ENCODE data around the gene UBE2E2.
"Not testable (repeated sequence)": the region's sequence is repeated elsewhere in the genome, so short reads cannot be mapped to it uniquely, and the experiment has no call there.

UBE2E2 gene

DNA sequence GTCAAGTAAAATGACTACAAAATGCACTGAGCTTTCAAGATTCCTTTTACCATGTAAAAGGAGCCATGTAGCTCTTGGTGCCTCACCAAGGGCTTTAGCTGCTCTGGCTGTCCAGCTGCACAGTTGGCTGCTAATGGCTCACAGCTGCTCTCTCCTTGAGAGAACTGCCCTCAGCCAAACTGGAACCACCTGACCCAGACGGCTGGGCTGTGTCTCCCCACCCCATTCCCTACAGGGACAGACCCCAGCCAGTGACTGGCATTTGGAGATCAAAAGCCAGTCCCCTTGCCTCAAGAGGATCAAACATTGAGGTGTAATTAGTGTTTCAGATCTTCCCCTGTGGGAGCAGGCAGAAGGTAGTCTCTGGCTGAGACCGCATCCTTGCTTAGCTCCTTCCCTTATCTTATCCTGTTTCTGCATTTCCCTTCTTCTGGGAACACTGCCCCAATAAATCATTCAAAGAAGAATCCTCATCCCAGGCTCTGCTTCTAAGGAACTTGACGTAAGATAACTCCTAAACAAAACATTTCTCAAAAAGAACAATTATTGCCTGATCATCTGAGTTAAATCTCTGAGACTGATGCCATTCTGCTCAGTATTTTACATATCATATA, 28.6 kb upstream of the UBE2E2 start:
- H3K4me3 ChIP-seq (ENCODE audit: low read length), result no peak overlapping the region
- no peak for DNase-seq (ENCODE audit: low read depth)
- TF ChIP-seq, protein P1, sequence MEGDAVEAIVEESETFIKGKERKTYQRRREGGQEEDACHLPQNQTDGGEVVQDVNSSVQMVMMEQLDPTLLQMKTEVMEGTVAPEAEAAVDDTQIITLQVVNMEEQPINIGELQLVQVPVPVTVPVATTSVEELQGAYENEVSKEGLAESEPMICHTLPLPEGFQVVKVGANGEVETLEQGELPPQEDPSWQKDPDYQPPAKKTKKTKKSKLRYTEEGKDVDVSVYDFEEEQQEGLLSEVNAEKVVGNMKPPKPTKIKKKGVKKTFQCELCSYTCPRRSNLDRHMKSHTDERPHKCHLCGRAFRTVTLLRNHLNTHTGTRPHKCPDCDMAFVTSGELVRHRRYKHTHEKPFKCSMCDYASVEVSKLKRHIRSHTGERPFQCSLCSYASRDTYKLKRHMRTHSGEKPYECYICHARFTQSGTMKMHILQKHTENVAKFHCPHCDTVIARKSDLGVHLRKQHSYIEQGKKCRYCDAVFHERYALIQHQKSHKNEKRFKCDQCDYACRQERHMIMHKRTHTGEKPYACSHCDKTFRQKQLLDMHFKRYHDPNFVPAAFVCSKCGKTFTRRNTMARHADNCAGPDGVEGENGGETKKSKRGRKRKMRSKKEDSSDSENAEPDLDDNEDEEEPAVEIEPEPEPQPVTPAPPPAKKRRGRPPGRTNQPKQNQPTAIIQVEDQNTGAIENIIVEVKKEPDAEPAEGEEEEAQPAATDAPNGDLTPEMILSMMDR (conservative IDR thresholded peaks at IDR 0.05; ENCODE audit: low read depth, low read length), result no peak

DNA sequence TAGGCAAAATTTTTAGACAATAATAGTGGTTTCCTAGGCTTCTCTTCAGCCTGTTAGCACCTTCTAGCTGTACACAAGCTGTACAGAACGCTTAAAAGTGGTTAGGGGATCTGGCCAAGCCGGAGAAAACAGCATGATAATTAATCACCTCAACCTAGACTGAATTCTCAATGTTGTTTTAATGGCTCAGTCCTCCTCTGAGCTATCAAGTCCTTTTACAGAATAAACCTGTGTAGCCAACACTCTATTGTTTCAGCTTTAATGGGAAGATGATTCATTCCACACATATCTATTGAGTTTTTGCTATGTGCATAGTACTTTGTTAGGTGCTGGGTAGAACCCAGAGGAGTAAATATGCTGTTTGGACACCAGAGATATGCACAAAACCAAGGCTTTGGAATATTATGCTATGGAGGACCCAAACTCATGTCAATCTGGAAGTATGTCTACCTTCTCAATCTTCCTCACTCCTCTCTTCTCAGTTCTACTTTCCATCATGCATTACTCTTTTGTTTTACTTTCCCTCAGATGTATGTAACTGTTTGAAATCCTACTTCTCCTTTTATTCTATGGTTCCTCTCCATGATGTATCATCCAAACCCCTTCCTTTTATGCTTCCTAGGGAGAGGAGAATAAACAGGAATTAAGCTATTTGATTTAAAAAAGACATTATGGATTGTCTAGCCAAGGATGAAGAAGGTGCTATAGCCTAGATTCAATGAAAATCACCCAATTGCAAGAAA, 27.6 kb upstream of the UBE2E2 start:
- DNase-seq (ENCODE audit: low read depth), result no peak
- no peak overlapping the region for H3K4me3 ChIP-seq (ENCODE audit: low read length)
- TF ChIP-seq, protein P1 (conservative IDR thresholded peaks at IDR 0.05; ENCODE audit: low read depth, low read length), result no peak

DNA sequence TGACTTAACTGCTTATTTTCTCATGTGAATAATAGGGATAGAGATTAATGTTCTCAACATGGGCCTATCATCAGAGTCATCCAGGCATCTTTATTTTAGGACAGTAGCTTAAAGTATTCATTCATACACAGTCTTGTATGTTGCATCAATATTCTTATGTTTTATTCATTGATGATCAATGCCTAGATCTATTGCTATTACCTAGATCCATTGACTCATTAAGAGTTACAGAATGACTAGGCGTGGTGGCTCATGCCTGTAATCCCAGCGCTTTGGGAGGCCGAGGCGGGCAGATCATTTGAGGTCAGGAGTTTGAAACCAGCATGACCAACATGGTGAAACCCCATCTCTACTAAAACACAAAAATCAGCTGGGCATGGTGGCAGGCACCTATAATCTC, 26.3 kb upstream of the UBE2E2 start:
- H3K4me3 ChIP-seq (ENCODE audit: low read length); DNase-seq (ENCODE audit: low read depth): not testable (repeated sequence)

DNA sequence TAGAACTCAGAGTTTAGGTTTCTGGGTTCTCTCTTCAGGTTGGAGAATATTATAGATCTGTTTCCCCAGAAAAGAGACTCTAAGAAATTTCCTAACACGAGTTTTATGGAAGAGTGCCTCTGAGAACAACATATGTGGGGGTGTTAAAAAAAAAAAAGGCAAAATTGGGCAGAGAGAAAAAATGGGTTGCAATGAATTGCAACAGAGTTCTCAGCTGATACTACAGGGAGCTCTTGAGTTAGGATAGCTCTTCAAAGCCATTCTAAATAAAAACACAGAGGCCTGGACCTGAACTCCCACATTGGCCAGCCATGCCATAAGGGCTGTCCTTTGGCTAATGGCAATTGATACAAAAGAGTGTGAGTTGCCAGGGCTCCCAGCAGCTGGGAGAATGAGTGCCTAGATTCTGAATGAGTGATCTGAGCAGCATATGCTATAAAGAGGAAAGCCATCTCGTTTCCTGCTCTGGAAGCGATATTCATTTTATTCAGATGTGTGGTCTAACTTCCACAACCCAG, 20.1 kb upstream of the UBE2E2 start:
- TF ChIP-seq, protein P1 (conservative IDR thresholded peaks at IDR 0.05; ENCODE audit: low read depth, low read length), result no peak
- H3K4me3 ChIP-seq (ENCODE audit: low read length), result no peak overlapping the region
- no peak for DNase-seq (ENCODE audit: low read depth)

DNA sequence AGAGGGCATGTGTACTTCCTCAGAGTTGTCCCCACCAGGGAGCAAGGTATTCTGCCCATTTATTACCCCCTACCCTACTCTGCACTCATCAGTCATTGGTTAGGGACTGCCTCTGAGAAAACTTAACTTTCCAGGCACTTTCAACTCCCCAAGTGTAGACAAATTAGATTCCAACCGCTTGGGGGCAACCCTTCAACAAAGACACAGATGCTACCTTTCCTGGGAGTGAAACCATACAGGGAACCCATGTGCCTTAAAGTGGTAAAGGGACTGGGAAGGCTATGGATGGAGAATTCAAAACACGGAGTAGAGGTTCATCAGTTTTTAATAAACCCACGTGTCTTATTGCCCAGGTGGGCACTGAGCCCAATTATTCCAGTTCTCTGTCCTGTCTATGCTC, 19.4 kb upstream of the UBE2E2 start:
- TF ChIP-seq, protein P1 (conservative IDR thresholded peaks at IDR 0.05; ENCODE audit: low read depth, low read length), result peak; percentile 65
- H3K4me3 ChIP-seq (ENCODE audit: low read length), result no peak overlapping the region
- DNase-seq (ENCODE audit: low read depth), result no peak

DNA sequence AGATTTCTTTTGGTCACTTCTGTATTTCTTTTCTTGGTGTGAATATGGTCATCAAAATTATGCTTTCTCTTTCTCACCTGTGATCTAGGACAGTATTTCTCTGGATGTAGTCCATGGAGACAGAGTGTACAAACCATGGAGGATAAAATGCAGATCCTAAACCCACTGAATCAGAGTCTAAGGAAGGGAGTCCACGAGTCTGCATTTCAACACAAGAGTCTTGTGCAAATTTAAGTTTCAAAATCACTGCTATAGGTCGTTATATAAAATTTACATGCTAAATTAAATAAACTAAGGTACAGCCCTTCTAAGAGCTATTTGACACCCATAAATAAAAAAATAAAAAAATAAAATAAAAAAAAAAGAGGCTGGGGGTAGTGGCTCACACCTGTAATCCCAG, 17.3 kb upstream of the UBE2E2 start:
- H3K4me3 ChIP-seq (ENCODE audit: low read length), result no peak overlapping the region
- TF ChIP-seq, protein P1 (conservative IDR thresholded peaks at IDR 0.05; ENCODE audit: low read depth, low read length), result no peak
- DNase-seq (ENCODE audit: low read depth), result no peak

DNA sequence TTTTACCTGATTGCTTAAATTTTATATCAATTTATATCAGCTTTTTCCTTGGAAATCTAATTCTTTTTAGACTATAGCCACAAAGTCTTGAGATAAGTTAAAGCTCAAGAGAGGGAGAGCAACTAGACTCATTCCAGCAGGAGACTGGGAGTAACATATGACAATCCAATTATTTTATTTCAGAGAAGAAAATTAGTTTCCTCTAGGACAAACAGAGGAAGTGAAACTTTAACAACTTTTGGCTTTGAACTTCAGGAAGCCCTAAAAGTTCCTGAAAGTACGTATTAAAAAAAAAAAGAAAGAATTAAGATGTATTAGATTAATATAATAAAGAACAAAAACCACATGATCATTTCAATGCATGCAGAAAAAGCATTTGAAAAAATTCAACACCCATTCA, 13.9 kb upstream of the UBE2E2 start:
- no peak for DNase-seq (ENCODE audit: low read depth)
- H3K4me3 ChIP-seq (ENCODE audit: low read length), result no peak overlapping the region
- TF ChIP-seq, protein P1 (conservative IDR thresholded peaks at IDR 0.05; ENCODE audit: low read depth, low read length), result no peak

All from retinal pigment epithelial cell (primary cell).